Pulmonary artery endothelial cell (primary cell): Measurements from ENCODE around the gene BPIFB1. TPM values are rescaled to one million over a fixed set of nuclear protein-coding genes. Genes with fewer than 3 reads are reported as not detected.

ENCODE experiments used
- total RNA-seq: library from RNA; depleted of rRNA; stranded (reverse); fragments of >200 nt; gene quantifications from 2 replicates; pipeline ENCODE4 v1.2.3, GENCODE V29; 2014

Gene BPIFB1
- total RNA-seq, 1 donor from 2014 or later: not detected

Other genes starting within 250 kb of the BPIFB1 start
- gene BPIFB3, start 229.3 kb upstream of the BPIFB1 start, total RNA-seq: not detected in 2 replicates
- not detected in 2 replicates for gene BPIFB4, start 203.6 kb upstream of the BPIFB1 start, total RNA-seq
- not detected in 2 replicates for gene BPIFA2, start 115.1 kb upstream of the BPIFB1 start, total RNA-seq
- not detected in 2 replicates for gene BPIFA3, start 65.9 kb upstream of the BPIFB1 start, total RNA-seq
- not detected in 2 replicates for gene BPIFA1, start 47.2 kb upstream of the BPIFB1 start, total RNA-seq
- 28.7 and 32.8 TPM in 2 replicates for gene CDK5RAP1, start 118.3 kb downstream of the BPIFB1 start, total RNA-seq
- gene SNTA1, start 160.5 kb downstream of the BPIFB1 start, total RNA-seq: 5.1 and 9.5 TPM in 2 replicates
- 3.0 and 4.0 TPM in 2 replicates for gene CBFA2T2, start 206.9 kb downstream of the BPIFB1 start, total RNA-seq